HEK293 (cell line): Measurements from ENCODE around the gene SLC30A5.

Experiments used
- CTCF ChIA-PET: fragments of 350-600 bp; formaldehyde crosslinking; extraction: SDS; loops from one replicate; lab custom pipeline; 2021; ENCODE audit warnings: antibody characterized with exemption; lab: Yijun Ruan, JAX
- POLR2A ChIA-PET: fragments of 300-600 bp; formaldehyde crosslinking; extraction: SDS; loops from one replicate; lab custom pipeline; 2020; ENCODE audit warnings: antibody characterized with exemption, inconsistent platforms; lab: Yijun Ruan, JAX
- H3K27ac ChIP-seq: fragments of 200-500 bp; sonication (Bioruptor generic); 2 replicates; pipeline ENCODE4 v1.5.1; 2014; ENCODE audit warnings: low read depth, low read length, control low read depth, inconsistent platforms; ENCODE audit errors: extremely low read depth
- H3K36me3 ChIP-seq, 2 experiments: fragments of 200-500 bp in 1 of 2; sonication (Bioruptor generic) in 1 of 2; 1 replicate in 1 of 2; 2 replicates in 1 of 2; pipeline ENCODE4 v1.5.1; 2014 to 2017; ENCODE audit warnings: inconsistent platforms in 2 of 2, low read length in 2 of 2; ENCODE audit not compliant: control insufficient read depth in 2 of 2, insufficient read depth in 1 of 2
- H3K4me1 ChIP-seq: fragments of 200-500 bp; sonication (Bioruptor generic); 2 replicates; pipeline ENCODE4 v1.5.1; 2014; ENCODE audit warnings: mild to moderate bottlenecking, low read length, inconsistent platforms; ENCODE audit not compliant: control insufficient read depth, insufficient read depth
- H3K4me3 ChIP-seq: 2 replicates; pipeline ENCODE4 v1.5.1; 2011; ENCODE audit warnings: low read depth, mild to moderate bottlenecking, control low read depth, low read length, moderate library complexity
- H3K9me3 ChIP-seq: fragments of 200-500 bp; sonication (Bioruptor generic); 2 replicates; pipeline ENCODE4 v1.5.1; 2014; ENCODE audit warnings: low read depth, low read length, inconsistent platforms; ENCODE audit not compliant: control insufficient read depth, insufficient read depth
- GFI1B ChIP-seq: fragments of 450-650 bp; formaldehyde crosslinking; IDR thresholded peaks from 2 replicates; pipeline ENCODE4 v1.5.1; 2016; ENCODE audit warnings: missing biosample characterization, missing genetic modification characterization
- GLIS1 ChIP-seq: fragments of 450-650 bp; formaldehyde crosslinking; IDR thresholded peaks from 2 replicates; pipeline ENCODE4 v1.5.1; 2016; ENCODE audit warnings: missing biosample characterization, missing genetic modification characterization
- MEIS1 ChIP-seq: sonication (generic); formaldehyde crosslinking; IDR thresholded peaks from 2 replicates; pipeline ENCODE4 v1.8.1; 2022; ENCODE audit warnings: missing genetic modification reagents, mild to moderate bottlenecking, borderline replicate concordance
- PRDM6 ChIP-seq: fragments of 450-650 bp; formaldehyde crosslinking; IDR thresholded peaks from 2 replicates; pipeline ENCODE4 v1.5.1; 2017; ENCODE audit warnings: missing biosample characterization, missing genetic modification characterization
- RBAK ChIP-seq: fragments of 450-650 bp; formaldehyde crosslinking; IDR thresholded peaks from 2 replicates; pipeline ENCODE4 v1.5.1; 2016; ENCODE audit warnings: missing biosample characterization, missing genetic modification characterization
- WT1 ChIP-seq: fragments of 450-650 bp; formaldehyde crosslinking; IDR thresholded peaks from 2 replicates; pipeline ENCODE4 v1.5.1; 2016; ENCODE audit warnings: missing biosample characterization, missing genetic modification characterization
- ZBTB11 ChIP-seq: fragments of 450-650 bp; formaldehyde crosslinking; conservative IDR thresholded peaks from 2 replicates; pipeline ENCODE4 v1.5.1; 2016; ENCODE audit warnings: low read depth, missing biosample characterization, missing genetic modification characterization
- ZBTB26 ChIP-seq: fragments of 450-650 bp; formaldehyde crosslinking; optimal IDR thresholded peaks from 2 replicates; pipeline ENCODE3; 2016; ENCODE audit warnings: missing biosample characterization, mild to moderate bottlenecking, missing genetic modification characterization
- ZBTB6 ChIP-seq: fragments of 450-650 bp; formaldehyde crosslinking; IDR thresholded peaks from 2 replicates; pipeline ENCODE4 v1.5.1; 2017; ENCODE audit warnings: missing biosample characterization, missing genetic modification characterization
- ZFP41 ChIP-seq: fragments of 450-650 bp; formaldehyde crosslinking; IDR thresholded peaks from 2 replicates; pipeline ENCODE4 v1.5.1; 2016; ENCODE audit warnings: missing biosample characterization, missing genetic modification characterization, borderline replicate concordance
- ZNF114 ChIP-seq: fragments of 450-650 bp; formaldehyde crosslinking; IDR thresholded peaks from 2 replicates; pipeline ENCODE4 v1.5.0; 2017; ENCODE audit warnings: missing biosample characterization, missing genetic modification characterization
- ZNF2 ChIP-seq: fragments of 450-650 bp; formaldehyde crosslinking; IDR thresholded peaks from 2 replicates; pipeline ENCODE4 v1.5.1; 2016; ENCODE audit warnings: missing biosample characterization, missing genetic modification characterization
- ZNF221 ChIP-seq: fragments of 450-650 bp; formaldehyde crosslinking; IDR thresholded peaks from 2 replicates; pipeline ENCODE4 v1.5.1; 2017; ENCODE audit warnings: missing biosample characterization, missing genetic modification characterization, borderline replicate concordance
- ZNF335 ChIP-seq: fragments of 450-650 bp; formaldehyde crosslinking; conservative IDR thresholded peaks from 2 replicates; pipeline ENCODE4 v1.5.1; 2016; ENCODE audit warnings: missing biosample characterization, missing genetic modification characterization
- ZNF391 ChIP-seq: fragments of 450-650 bp; formaldehyde crosslinking; IDR thresholded peaks from 2 replicates; pipeline ENCODE4 v1.5.1; 2016; ENCODE audit warnings: low read depth, missing biosample characterization, missing genetic modification characterization, borderline replicate concordance
- ZNF48 ChIP-seq: fragments of 450-650 bp; formaldehyde crosslinking; IDR thresholded peaks from 2 replicates; pipeline ENCODE4 v1.5.1; 2016; ENCODE audit warnings: missing biosample characterization, missing genetic modification characterization
- ZNF501 ChIP-seq: fragments of 450-650 bp; formaldehyde crosslinking; IDR thresholded peaks from 2 replicates; pipeline ENCODE4 v1.5.1; 2016; ENCODE audit warnings: missing biosample characterization, missing genetic modification characterization
- ZNF621 ChIP-seq: fragments of 450-650 bp; formaldehyde crosslinking; IDR thresholded peaks from 2 replicates; pipeline ENCODE4 v1.5.1; 2017; ENCODE audit warnings: missing biosample characterization, missing genetic modification characterization
- ZNF624 ChIP-seq: fragments of 450-650 bp; formaldehyde crosslinking; IDR thresholded peaks from 2 replicates; pipeline ENCODE4 v1.5.1; 2017; ENCODE audit warnings: missing biosample characterization, missing genetic modification characterization
- ZNF704 ChIP-seq: fragments of 450-650 bp; formaldehyde crosslinking; IDR thresholded peaks from 2 replicates; pipeline ENCODE4 v1.5.1; 2016; ENCODE audit warnings: missing biosample characterization, missing genetic modification characterization
- ZNF707 ChIP-seq: fragments of 450-650 bp; formaldehyde crosslinking; IDR thresholded peaks from 2 replicates; pipeline ENCODE4 v1.5.1; 2016; ENCODE audit warnings: missing biosample characterization, missing genetic modification characterization

Gene SLC30A5

GRCh38 chr5:69167493-69167855, 73.7 kb downstream of the SLC30A5 start:
- peak overlapping the region; percentile 81 for H3K27ac ChIP-seq
- H3K4me1 ChIP-seq, result peaks cover 2% of the 10 kb centered on the region; the same call in 1 of the 2 replicates
- H3K4me3 ChIP-seq, result peak overlapping the region; percentile 99
- ChIA-PET POLR2A (interaction anchor here (0.9 to 2.1 kb wide), 5 partner anchors 10 to 74 kb away, joined by 3 to 13 read pairs (median 8); partner anchors contain the start of genes CENPH and SLC30A5), CTCF (no interaction called here)
- H3K36me3 ChIP-seq, result peaks cover 32 to 48% of the 10 kb centered on the region in 2 experiments
- TF ChIP-seq ZBTB11 (tag by site-specific recombination), result peak; percentile 37
- TF ChIP-seq ZBTB26 (tag by site-specific recombination), result no peak
- TF ChIP-seq ZNF391 (tag by site-specific recombination), result 0 out of 2 replicates have a peak, but pooled peaks have one; percentile 1
- no peak for TF ChIP-seq ZNF704 (tag by site-specific recombination)
- peak; percentile 22 for TF ChIP-seq ZNF335 (tag by site-specific recombination)
- peak; percentile 8; the same call in 1 of the 2 replicates for TF ChIP-seq ZNF501 (tag by site-specific recombination)
- peak; percentile 8; the same call in 1 of the 2 replicates for TF ChIP-seq WT1 (tag by site-specific recombination)
- TF ChIP-seq ZNF114 (tag by site-specific recombination), result no peak
- TF ChIP-seq ZFP41 (tag by site-specific recombination), result no peak
- H3K9me3 ChIP-seq, result no peaks in the 10 kb centered on the region

- Histone ChIP-seq H3K36me3 (peaks cover 36 to 53% of the 10 kb centered on the region in 2 experiments), H3K27ac (peak overlapping the region; percentile 81; the same call in 1 of the 2 replicates), H3K9me3 (no peaks in the 10 kb centered on the region), H3K4me1 (peaks cover 2% of the 10 kb centered on the region; the same call in 1 of the 2 replicates), H3K4me3 (peak overlapping the region; percentile 99)
- ChIA-PET CTCF (interaction anchor here (0.6 to 0.9 kb wide), 2 partner anchors 75 to 122 kb away, joined by 3 to 4 read pairs; no protein-coding TSS in a partner anchor), POLR2A (interaction anchor here (1.5 to 2.1 kb wide), 2 partner anchors 49 to 74 kb away, joined by 3 to 9 read pairs; partner anchors contain the start of gene SLC30A5)
- no peak for TF ChIP-seq ZNF624 (tag by site-specific recombination)
- no peak for TF ChIP-seq PRDM6 (tag by site-specific recombination)
- TF ChIP-seq, all 188 proteins: peak for 0
Observed at GRCh38 chr5:69167929-69168328, 74.1 kb downstream of the SLC30A5 start.

- Histone ChIP-seq H3K4me1 (peaks cover 2% of the 10 kb centered on the region; the same call in 1 of the 2 replicates), H3K36me3 (peaks cover 62 to 78% of the 10 kb centered on the region in 2 experiments), H3K4me3 (no peak overlapping the region), H3K9me3 (no peaks in the 10 kb centered on the region), H3K27ac (no peak overlapping the region)
- POLR2A ChIA-PET, result no interaction called here
- CTCF ChIA-PET, result interaction anchor here (0.7 kb wide), 1 partner anchor 39 kb away, joined by 3 read pairs; no protein-coding TSS in a partner anchor
- TF ChIP-seq MEIS1, result no peak
- TF ChIP-seq WT1 (tag by site-specific recombination), result no peak
- TF ChIP-seq ZBTB6 (tag by site-specific recombination), result no peak
- TF ChIP-seq ZNF621 (tag by site-specific recombination), result no peak
- TF ChIP-seq ZNF2 (tag by site-specific recombination), result no peak
- no peak for TF ChIP-seq ZNF501 (tag by site-specific recombination)
- TF ChIP-seq ZNF707 (tag by site-specific recombination), result no peak
- TF ChIP-seq ZNF221 (tag by site-specific recombination), result no peak
- TF ChIP-seq ZNF48 (tag by site-specific recombination), result no peak
- no peak for TF ChIP-seq GFI1B (tag by site-specific recombination)
- TF ChIP-seq GLIS1 (tag by site-specific recombination), result no peak
- TF ChIP-seq RBAK (tag by site-specific recombination), result no peak
Observed at GRCh38 chr5:69170495-69170894, 76.7 kb downstream of the SLC30A5 start.
